Lower leg skin (tissue), 3 donors: Measurements from ENCODE around the gene TAMALIN.

Experiments used
- CTCF ChIP-seq, 3 donors: fragments of 450-650 bp; IDR thresholded peaks; one replicate each; pipeline ENCODE4 v1.5.1; 2016; ENCODE audit warnings: antibody characterized with exemption in 3 of 3, mild to moderate bottlenecking in 3 of 3, moderate library complexity in 2 of 3
- POLR2A ChIP-seq, 2 donors: fragments of 450-650 bp; IDR thresholded peaks; one replicate each; pipeline ENCODE4 v1.6.1; 2016 to 2017; ENCODE audit warnings: antibody characterized with exemption in 2 of 2, mild to moderate bottlenecking in 1 of 2, moderate library complexity in 1 of 2

GRCh38 chr12:52041695-52042123 lies 35.0 kb downstream of the TAMALIN start:
- TF ChIP-seq CTCF (IDR thresholded peaks at IDR 0.05) (no peak), POLR2A (IDR thresholded peaks at IDR 0.05) (no peak)
